HG03045 (cell line): ENCODE measurements around the gene OR2A5.
"Not testable (repeated sequence)": the region's sequence is repeated elsewhere in the genome, so short reads cannot be mapped to it uniquely, and the experiment has no call there.

Experiments used
- ATAC-seq: cut with Tn5 transposase; IDR thresholded peaks from one replicate; pipeline ENCODE4 v1.9.1; 2021; ENCODE audit warnings: mild to moderate bottlenecking, moderate library complexity; ENCODE audit not compliant: unreplicated experiment

Gene OR2A5

GRCh38 chr7:144032985-144033709 is 15.6 kb upstream of the OR2A5 start:
- ATAC-seq = no peak

- ATAC-seq = no peak
Measured at GRCh38 chr7:144035385-144035784, 13.4 kb upstream of the OR2A5 start.

GRCh38 chr7:144036302-144036885 is 12.4 kb upstream of the OR2A5 start:
- ATAC-seq = no peak

DNA sequence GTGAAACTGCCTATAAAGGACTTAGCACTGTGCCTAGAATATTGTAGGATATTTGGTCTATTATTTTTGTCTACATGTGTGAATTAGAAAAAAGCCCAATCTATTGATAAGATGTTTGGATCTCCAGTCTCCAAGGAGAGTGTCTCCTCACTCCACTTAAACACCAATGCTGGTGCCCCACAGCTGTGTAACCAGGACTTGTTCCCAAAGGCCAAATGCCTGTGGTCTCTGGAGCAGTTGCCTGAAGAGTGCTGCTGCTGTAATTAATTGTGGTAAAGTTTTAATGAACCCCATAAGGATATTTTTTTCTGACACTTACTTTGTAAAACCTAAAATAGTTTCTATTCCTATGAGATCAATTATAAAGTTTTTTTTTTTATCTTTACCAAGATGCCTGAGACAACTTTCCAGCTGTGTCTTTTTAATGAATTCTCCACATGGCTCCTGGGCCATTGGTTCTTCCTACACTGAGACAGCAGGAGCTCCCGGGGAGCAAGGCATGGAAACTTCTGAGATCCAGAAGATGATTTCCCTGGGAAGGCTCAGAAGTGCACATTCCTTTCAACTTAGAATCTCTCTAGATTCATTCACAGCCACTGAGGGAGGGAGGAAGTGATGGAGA is 11.2 kb upstream of the OR2A5 start:
- no peak for ATAC-seq

GRCh38 chr7:144038887-144039286 is 9.9 kb upstream of the OR2A5 start:
- ATAC-seq = no peak

DNA sequence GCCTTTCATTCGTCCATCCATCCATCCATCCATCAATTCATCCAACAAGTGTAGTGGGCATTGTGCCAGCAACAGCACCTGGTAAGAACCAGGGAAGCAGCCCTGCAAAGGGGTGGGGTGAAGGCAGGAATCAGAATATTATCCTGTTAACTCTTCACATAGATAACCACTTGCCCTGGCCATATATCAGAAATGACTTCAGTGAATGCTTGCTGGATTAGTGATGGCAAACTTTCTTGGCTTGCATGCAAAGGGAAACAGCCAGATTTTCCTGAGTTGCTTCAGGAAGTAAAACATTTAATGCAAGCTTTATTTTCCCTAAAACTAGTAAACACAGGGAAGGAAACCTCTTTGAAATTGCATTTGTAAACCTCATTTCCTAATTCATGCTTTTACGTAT is 743 bp downstream of the OR2A5 start:
- no peak for ATAC-seq

DNA sequence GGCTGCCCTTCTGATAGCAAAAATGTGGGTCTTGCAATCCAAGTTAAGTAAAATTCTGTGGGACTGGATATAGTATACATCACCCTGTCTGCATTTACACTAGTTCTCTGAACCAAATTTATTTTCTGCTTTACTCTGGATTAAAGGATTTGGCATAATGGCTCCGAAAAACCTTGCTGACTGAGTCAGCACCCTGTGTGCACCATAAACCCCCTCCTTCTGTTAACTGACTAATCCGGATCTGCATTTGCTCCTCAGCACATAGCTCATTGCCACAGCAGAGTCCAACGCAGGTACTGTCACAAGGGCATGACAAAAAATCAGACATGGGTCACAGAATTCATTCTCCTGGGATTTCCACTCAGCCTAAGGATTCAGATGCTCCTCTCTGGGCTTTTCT is 1.3 kb downstream of the OR2A5 start:
- ATAC-seq = no peak

DNA sequence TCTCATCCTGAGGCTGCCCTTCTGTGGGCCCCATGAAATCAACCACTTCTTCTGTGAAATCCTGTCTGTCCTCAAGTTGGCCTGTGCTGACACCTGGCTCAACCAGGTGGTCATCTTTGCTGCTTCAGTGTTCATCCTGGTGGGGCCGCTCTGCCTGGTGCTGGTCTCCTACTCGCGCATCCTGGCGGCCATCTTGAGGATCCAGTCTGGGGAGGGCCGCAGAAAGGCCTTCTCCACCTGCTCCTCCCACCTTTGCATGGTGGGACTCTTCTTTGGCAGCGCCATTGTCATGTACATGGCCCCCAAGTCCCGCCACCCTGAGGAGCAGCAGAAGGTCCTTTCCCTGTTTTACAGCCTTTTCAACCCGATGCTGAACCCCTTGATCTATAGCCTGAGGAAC is 2.1 kb downstream of the OR2A5 start:
- ATAC-seq = not testable (repeated sequence)

- no peak for ATAC-seq
Measured at GRCh38 chr7:144057954-144058353, 9.2 kb downstream of the OR2A5 start.

DNA sequence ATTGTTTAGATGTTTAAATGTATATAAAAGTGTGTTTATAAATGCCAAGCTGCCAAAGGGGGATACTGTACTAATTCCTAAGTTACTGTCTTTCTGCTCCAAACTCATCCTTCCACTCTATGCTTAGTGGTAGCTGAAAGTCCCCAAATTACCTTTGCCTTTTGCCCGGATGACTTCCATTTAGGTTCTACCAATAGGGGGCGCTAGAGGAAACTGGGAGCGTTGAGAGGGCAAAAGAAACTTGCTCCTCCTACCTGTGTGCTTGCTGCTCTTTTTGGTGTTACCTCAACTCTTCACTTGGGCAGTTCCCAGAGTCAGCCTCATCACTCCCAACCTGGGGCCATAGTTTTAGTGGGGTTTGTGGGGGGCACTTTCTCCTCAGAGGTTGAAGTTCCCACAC is 15.0 kb downstream of the OR2A5 start:
- no peak for ATAC-seq

- ATAC-seq = no peak
Measured at GRCh38 chr7:144069511-144069910, 20.8 kb downstream of the OR2A5 start, which contains the start of gene OR2A25. Gene OR2A25, plus strand, starts transcription at chr7:144069811. Its CDS starts 4,409 bp downstream, at chr7:144074220.

DNA sequence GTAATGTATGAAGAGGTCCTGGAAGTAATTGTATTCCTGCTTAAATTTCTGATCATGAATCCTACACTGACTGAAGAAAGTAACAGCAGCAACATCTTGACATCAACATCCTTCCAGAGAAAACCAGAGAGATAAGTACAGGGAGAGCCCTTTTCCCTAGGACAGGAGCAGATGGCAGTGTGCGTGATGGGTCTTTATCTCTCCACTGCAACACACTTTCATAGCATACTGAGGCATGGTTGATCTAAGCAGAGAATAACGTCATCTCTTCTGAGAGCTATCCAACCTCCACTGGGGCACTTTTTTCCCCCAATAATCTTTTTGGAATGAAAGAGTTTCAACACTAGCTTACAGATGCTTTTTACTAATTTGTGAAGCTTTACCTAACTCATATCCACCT is 21.2 kb downstream of the OR2A5 start:
- no peak for ATAC-seq

DNA sequence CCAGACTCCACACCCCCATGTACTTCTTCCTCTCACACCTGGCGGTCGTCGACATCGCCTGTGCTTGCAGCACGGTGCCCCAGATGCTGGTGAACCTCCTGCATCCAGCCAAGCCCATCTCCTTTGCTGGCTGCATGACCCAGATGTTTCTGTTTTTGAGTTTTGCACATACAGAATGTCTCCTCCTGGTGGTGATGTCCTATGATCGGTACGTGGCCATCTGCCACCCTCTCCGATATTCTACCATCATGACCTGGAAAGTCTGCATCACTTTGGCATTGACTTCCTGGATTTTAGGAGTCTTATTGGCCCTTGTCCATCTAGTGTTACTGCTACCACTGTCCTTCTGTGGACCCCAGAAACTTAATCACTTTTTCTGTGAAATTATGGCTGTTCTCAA is 25.6 kb downstream of the OR2A5 start:
- ATAC-seq = no peak

DNA sequence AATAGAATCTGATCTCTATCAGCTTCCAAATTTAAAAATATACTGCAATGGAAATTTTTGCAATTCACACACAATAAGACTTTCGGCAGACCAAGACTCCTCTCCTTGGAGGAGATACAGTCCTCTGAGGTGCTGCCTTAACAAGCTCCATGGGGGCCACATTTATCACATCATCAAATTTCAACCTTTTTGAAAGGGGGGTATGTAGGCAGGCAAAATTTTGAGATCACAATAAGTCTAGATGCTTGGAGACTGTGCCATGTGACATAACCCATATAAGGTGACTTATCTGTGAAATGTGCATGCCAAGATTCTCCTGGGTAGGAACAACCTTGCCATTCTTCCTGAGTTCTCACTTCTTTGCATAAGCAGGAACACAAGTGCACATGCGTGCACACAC is 37.2 kb downstream of the OR2A5 start, which contains the start of gene OR2A12:
OR2A12 (plus strand) TSS at position 301 of the 400 bp plus-strand sequence. CDS start 8,830 bp downstream, outside the sequence.
- no peak for ATAC-seq

DNA sequence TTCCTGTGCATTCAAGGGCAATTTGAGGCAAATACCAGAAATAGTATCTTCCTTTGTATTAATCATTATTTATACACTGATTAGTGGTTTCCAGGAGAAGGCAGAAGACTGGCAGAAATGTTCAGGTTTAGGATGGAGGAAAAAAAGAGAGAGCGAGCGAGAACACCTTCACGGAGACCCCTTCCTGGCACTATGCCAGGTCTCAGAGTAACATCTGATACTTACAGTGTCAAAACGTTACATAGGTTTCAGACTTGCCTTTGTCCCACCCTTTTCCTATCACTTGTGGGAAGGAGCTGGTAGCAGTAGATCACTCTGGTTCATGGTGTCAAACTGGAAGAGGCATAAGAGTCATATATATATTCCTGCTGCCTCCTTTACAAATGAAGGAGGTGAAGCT is 38.0 kb downstream of the OR2A5 start:
- ATAC-seq = no peak

DNA sequence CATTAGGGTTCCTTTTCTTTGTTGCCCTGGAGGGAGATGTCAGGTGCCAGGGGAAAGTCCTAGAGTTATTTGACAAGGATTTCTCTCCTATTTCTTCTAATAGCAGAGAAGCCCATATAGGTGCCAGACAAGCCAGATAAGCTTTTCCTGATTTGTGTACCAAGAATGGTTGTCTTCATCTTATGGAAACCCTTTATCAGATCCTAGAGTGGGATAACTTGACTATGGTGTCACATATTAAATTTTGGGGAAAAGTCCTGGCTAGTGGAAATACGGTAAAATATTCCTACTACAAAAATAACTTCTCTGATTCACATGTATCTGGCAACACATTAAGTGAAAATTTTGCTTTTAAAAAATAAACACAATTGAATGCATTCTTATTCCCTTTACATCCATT is 38.5 kb downstream of the OR2A5 start:
- no peak for ATAC-seq

DNA sequence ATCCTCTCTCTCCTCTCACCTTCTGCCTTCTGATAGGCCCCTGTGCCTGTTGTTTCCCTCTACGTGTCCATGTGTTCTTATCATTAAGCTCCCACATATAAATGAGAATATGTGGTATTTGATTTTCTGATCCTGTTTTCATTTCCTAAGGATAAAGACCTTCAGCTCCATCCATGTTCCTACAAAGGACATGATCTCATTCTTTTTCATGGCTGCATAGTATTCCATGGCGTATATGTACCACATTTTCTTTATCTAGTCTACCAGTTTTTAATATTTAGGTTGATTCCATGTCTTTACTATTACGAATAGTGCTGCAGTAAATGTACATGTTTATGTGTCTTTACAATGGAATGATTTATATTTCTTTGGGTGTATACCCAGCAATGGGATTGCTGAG is 41.9 kb downstream of the OR2A5 start:
- no peak for ATAC-seq

DNA sequence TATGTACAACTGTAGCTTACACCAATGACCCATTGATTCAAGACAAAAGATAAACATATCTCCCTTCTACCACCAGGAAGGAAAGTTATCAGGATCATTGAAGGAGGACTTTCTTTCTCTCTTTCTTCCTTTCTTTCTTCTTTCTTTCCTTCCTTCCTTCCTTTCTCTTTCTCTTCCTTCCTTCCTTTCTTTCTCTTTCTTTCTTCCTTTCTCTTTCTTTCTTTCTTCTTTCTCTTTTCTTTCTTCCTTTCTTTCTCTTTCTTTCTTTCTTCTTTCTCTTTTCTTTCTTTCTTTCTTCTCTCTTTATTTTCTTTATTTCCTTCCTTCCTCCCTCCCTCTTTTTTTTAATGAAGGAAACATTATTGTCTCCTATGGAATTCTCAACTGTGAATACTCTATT is 50.0 kb downstream of the OR2A5 start:
- no peak for ATAC-seq

- no peak for ATAC-seq
Measured at GRCh38 chr7:144100607-144101006, 51.9 kb downstream of the OR2A5 start.

- ATAC-seq = no peak
Measured at GRCh38 chr7:144102041-144102440, 53.3 kb downstream of the OR2A5 start.

DNA sequence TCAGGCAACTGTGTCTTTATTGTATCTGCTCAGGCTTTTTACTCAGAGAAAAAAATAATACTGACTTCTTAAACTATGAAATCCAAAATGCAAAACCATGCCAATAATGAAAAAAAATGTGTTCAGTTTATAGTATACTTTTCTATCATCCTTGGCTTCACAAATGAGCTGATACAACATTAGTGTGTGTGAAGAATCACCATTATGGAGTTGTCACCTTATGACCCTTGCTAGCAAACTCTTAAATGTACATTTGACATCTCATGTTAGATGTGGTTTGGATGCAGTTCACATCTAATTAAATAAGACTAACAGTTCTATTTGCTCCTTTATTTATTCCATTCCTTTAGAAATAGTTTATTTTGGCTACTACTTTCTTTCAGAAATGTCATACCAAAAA is 56.5 kb downstream of the OR2A5 start:
- ATAC-seq = no peak
